Stimulated activated CD4-positive, alpha-beta T cell treated with anti-CD3 and anti-CD28 coated beads, Interleukin-1b, Interleukin-23, amount 100 ng/mL, for 24 hours (primary cell): Measurements from ENCODE around the gene E2F8.
A peak's percentile ranks its signal among the peaks of the same experiment; 100 is the strongest.

Source experiments
- DNase-seq, 4 experiments: peaks; one replicate each; pipeline ENCODE4 v3.0.0-alpha.2; 2020; ENCODE audit warnings: low read depth in 4 of 4, low spot score in 1 of 4

Gene E2F8

DNA sequence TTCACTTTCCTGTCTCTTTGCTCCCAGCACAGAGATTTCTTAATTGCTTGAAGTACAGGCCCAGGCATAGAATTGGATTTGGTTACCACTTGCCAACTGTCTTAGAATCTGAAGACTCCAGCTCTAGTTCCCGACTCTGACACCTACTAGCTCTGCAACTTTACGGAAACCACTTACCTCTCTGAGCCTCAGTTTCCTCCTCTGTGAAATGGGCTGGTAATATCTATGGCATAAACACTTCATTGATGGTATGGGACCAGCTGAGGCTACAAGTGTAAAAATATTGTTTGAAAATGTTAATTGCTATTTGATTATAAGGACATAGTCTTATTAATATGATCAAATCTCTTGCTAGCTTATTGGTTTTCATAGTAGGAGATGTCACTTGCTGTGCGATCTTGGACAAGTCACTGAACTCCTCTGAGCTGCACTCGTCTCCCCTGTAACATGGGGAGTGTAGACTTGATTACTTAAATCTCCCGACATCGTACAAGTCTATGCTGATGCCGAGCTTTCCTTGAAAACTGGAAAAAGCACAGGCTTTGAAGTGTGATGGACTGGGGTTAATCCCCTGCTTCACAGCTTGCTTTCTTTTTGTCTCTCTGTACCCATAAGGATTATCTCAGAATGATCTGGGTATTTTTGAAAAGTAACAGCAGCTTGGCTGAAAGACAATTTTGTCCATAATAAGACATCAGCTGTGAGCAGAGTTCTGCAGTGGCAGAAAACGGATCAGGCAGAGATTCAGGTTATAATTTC is 11.8 kb upstream of the E2F8 start:
- no peak for DNase-seq

DNA sequence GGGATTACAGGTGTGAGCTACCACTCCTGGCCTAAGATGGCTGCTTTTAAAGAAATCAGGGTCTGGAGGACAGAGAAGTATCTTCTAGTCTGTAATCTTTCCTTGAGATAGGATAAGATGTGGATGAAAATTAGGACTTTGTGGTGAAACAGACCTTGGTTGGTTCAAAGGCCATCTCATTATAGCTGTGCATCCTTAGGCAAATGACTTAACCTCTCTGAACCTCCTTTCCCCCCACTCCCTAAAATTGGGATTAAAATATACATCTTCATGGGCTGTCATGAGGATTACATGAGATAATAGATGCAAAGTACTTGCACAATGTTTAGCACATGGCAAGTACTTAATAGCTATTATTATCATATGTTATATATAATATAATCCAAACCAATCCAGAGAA is 10.8 kb upstream of the E2F8 start:
- no peak for DNase-seq

DNA sequence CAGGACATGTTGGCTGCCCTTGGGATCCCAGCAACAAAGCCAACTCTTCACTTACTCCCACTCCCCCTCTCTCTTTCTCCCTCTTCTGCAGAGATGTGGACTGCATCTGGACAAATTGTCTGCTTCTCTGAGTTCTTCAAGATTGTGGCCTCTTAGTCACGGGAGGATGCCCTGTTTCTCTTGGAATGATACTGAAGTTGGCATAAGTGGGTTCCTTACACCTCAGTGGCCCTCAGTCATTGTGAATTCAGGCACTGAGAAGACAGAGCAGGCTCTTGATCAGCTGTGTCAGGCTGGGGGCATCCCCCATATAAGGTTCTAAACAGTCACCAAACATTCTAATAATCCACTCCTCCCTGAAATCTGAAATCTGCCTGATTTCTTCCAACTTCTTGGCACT is 6.1 kb upstream of the E2F8 start:
- no peak for DNase-seq

DNA sequence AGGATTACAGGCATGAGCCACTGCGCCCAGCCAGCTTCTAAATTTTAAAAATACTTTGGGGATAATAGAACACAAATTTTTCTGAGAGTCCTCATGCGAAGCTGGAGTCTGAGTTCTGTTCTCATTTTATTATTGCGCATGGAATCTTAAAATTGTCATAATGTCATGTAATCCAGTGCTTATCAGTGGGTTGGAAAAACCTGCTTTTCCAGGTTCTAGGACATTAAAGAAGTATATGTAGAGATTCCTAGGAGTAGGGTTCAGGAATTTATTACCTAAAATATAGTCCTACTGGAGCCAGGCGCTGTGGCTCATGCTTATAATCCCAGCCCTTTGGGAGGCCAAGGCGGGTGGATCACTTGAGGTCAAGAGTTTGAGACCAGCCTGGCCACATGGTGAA is 4.6 kb upstream of the E2F8 start:
- DNase-seq: no peak

DNA sequence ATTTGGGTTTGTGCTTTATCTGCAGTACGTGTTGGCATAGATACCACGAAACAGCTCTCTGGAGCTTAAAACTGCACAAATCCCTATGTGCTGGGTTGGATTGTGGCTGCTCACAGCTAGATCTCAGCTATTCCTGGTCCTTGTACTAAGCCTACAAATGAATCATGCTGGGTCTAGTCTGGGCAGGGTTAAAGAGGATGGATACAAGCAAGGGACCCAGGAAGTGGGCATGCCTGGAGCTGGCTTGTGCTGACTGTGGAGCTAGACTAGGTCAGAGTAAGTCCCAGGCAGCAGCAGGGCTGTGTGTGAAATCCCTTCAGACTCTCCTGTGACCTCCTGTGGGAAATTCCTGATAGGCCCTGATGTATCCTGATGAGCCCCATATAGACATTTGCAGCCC is 3.9 kb upstream of the E2F8 start:
- DNase-seq: no peak

DNA sequence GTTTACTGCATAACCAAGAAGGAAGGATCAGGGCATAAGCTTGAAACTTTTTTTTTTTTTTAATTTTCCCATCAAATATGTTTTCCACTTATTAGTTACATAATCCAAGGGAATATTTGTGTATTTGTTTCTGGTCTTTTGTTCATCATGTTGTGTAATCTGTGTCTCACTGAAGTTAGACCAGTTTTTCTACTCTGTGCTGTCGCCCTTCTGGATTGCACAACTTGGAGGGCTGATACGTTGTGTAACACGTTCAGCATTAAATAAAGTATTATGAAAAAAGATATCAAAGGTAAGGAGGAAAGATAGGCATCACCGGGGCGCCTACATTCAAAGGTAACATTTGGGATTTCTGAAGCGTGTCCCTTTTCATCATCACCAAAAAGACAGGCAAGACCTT is 3.3 kb upstream of the E2F8 start:
- no peak for DNase-seq

DNA sequence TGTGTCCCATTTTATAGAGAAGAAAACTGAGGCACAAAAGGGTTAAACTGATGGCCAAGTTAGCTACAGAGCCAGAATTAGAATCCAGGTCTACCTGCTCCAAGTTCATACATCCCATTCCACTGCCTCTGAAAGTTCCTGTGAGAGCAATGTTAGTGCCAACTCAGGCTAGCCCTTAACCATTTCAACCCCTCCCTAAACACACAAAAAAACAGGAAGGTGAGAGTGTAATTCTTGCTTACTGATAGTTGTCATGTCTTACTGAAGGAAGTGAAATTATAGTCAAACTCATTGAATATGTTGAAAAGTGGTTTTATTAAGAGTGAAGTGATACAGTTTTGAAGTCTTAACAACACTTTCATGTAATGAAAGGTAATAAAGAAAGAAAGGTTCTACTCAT is 2.9 kb upstream of the E2F8 start:
- no peak for DNase-seq

DNA sequence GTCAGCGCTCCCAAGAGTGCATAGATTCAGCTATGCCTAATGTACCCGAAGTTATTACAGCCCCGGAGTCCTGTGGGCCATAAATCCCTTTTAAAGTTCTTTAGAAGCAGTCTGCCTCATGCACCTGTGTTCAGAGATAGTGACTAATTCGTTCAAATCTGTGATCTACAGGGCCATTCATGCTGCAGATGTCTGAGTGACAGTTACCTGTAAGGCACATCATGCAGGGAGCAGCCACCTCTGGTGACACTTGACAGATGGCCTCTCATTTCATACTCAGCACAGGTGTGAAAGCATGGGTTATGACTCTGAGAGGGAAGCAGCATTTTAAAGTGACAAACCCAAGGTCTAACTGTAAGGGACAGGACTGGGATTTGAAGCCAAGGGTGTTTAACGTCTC is 2.4 kb upstream of the E2F8 start:
- DNase-seq: no peak

DNA sequence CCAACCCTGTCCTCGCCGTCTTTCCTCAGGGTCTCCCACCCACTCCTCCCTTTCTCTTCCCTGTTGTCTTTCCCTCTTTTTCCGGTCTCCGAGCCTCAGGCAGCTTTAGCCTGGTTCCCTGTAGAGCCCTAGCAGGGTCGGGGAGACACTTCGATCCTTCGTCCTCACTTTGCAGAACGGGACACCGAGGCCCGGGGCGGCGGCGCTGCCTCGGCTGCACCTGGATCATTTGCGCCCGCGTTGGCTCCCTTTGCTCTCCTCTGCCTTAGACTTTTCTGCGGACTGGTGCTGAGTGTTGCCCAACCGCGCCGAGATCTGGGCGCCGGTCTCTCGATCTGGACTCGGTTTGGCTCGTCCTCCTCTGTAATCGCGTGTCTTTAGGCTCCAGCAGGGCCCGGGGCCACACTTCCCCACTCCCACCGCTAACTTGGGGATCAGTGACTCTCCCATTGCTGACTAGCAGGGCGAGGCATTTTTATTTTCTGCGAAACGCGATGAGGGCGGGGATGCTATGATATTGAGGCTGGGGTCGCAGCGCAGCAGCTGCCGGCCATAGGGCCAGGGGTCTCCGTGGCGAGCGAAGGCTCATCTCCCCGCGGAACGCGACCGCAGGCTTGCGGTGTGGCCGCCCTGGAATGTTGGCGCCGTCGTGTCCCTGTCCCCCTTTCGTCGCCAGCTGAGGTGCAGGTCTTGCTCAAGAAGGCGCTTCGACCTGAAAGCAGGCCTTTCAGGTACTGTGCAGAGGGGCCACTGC is 1.6 kb upstream of the E2F8 start:
- DNase-seq: no peak

DNA sequence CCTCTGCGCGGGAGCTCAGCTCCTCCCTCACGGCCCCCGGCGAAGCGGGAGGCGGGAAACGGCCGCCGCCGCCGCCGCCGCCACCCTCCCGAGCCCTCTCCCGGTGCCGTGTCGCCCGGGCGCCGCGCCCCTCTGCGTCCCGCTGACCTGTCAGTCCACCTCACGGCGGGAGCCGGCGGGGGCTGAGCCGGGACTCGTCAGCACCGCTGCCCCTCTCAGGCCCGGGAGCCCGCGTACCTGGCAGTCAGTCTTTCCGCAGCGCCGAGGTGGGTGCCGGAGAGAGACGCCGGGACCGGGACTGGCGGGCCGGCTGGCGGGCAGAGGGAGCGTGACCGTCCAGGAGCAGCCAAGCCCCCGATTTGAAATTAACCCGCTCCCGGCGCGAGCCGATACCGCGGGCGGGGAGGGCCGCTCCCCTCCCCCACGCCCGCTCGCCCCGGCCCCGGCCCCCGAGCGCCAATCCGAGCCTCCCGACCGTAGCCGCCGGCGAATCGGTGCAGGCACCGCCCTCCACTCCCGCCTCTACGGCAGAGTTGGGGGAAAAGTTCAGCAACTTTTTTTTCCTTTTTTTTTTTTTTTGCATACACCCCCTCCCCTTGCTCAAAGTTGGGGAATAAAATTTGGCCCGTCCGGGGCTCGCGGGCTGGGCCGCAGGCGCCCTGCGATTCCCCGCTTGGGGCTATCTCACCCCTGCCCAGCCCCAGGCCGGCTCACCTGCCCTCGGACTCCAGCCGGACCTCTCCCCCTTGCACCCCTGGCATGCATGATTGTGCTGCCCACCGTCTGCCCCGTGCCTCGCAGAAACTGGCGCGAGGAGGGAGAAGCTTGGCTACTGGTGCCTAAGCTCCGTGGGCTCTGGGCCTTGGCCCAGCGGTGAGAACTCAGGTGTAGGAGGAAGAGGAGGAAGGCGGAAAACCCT is 774 bp upstream of the E2F8 start:
- peak in 2 of 4 experiments; percentile 15 to 61 for DNase-seq

DNA sequence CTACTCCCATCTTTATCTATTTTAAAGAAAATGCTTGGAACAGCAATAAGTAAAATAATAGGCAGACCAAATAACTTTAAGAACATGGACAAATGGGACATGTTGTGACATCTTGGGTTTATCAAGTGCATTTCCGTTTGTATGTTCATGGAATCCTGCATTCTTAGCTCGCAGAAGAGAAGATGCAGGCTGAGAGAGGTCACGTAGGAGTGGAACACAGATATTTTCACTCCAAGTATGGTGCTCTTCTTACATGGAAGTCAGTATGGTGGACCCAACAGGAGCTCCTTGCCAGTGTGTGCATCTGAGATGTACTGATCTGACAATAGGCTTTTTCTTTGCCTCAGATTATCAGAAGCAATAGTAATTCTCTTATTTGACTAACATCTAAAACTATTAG is 1.7 kb downstream of the E2F8 start:
- DNase-seq: no peak

DNA sequence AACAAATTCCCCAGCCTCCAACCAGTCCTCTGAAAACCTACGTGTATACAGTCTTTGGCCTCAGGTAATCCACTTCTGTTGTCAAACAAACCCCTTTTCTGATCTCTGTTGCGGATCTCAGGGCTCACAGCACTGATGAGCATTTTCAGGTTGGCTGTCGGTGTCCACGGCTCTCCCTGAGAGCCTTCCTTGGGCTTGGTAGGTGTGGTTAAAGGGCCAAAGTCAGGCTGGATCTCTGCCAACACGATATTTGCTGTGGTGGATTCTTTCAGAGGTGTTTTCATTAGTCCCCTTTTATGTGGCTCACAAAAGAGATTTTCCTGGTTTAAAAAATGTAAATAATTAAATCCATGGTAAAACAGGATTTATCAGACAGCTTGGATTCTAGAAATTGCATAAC is 2.9 kb downstream of the E2F8 start:
- DNase-seq: no peak

DNA sequence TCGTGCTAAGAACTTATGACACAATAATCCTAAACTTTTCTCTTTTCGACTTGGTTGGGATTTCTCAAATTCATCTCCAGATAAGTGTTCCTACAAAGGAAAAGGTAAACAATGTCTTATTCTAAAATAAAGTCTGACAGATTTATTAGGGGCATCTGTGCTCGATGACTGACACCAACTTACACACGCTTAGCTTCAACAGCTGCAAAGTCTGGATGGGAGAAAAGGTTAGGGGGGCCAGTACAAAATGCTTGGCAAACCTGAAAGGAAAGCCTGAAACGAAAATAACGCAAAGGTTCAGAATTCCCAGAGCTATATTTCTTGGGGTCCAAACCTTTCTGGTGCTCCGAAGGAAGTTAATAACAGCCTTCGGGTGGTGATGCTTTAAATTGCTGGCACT is 3.4 kb downstream of the E2F8 start:
- no peak for DNase-seq

DNA sequence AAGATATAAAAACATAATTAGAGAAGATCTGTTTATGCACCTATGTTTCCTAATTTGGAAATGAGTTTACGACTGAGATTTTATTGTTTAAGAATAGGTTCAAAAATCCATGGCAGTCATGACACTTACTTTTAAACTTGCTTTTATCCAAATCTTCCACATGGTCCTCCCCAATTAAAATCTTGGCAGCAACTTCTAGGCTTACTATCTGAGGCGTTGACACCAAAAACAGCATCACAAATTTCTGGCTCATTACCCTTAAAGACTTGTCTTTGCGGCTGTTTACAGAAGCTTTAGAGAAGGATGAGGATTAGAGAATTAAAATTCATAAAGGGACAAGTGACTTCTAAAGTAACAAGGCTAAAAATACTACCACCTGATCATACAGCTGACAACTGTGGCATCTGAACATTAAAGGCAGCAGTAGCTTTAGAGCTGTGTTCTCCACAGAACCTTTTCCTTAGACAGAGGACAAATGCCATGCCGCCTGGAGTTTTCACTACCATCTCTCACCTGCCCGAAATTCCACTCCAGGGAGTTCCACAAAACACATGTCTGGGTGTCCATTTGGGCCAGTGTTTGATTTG is 6.4 kb downstream of the E2F8 start:
- DNase-seq: no peak

DNA sequence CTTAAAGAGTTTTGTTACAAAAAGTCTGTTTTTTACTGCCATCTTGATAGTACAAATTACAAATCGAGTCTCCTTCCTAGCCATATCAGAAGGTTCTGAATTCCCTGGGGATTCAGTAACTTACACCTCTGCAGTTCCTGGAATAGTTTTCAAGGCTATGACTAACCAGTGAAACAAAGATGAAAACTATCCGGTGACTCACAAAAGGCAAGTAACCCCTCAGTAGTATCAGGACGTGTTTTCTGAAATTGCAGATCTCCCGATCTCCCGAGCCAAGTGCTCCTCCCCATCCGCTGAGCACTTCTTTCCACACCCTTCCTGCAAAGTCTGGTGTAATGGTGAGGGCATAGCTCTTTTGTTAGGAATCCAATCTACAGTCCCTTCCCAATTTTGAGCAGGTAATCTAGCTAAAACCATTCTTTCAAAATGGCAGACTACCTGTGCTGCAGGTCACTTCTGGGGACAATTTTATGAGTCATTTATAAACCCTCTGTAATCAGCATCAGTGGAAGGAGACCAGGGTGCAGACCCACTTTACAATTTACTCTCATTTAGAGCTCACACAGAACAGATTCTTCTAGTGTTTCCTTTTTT is 7.7 kb downstream of the E2F8 start:
- DNase-seq: no peak

DNA sequence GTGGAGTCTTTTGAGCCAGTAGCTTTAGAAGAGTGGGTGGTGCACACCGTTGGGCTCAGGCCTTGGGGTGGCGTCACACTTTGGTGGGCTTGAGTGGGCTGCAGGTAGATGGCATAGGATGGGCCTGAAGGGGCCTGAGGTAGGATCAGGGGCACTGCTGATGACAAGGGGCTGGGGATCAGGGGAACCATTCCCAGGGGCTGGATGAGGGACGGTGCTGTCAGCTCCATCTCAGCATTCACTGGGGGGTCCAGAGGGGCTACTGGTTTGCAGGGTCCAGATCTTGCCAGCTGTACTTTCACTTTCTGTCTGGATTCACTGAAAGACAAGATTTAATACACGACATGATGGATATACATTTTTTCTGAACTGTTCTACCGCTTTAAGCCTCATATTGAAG is 11.1 kb downstream of the E2F8 start:
- DNase-seq: no peak

DNA sequence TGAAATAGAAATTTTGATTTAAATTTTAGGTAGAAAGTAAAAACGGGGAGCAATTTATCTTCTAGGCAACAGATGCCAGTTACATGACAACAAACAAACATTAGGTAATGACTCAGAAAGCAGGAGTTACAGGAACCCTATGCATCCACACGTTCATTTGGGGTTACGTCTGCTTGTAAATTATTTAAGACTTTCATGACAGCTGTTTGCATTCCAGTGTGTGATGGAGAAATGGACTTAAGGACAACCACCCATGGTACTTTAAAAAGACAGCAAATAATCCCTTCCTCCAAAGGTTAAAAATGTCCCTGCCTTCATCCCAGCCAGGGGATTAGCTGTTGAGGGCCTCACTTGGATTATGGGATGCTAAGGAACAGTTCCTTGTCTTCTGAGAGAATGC is 11.8 kb downstream of the E2F8 start:
- no peak for DNase-seq

DNA sequence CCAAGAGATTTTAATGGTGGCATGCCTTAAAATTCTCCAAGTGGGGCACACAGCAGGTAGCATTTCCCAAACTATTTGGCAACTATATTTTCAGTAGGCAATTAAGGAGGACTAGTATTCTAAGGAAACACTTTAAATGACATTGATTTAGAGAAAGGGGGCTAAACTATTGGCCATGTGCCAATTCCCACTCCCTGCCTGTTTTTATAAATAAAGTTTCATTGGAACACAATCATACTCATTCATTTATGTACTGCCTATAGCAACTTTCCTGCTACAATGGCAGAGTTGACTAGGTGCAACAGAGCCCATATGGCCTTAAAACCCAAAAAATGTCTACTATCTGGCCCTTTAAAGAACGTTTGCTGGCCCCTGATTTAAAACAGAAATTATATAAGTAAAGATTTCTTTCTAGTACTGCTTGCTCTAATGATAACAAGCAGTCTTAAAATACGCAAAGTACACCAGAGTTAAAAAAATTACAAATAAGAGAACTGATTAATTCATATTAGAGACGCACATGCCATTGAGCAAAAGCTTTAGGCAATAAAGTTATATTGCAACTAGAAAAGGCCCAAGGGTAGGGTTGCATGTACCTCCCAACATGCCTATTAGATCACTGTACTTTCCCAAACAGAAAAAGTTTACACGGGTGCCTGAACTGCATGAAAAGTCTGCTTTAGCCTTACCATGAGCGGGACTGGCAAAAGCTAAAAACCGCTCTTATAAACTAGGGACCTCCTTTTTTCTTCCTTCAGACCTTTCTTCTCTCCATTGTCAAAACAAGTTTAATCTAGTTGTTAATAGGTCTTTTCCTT is 14.2 kb downstream of the E2F8 start:
- DNase-seq: no peak

DNA sequence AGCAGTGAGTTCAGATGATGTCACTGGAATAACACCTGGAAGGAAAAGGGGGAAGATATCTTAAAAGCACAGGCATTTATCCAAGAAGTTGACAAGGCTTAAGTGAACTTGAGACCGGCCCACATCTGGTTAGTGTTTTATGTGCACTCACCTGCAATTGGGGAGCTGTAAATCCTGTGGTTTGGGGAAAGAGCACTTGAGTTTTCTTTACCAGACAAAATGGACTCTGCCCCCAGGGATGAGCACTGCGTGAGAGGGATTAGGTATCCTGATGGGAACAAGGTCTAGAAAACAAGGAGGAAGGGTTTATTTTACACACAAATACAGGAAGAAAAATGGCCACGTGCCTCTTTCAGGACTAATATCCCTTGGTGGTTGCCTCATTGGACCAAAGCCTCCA is 15.2 kb downstream of the E2F8 start:
- no peak for DNase-seq

DNA sequence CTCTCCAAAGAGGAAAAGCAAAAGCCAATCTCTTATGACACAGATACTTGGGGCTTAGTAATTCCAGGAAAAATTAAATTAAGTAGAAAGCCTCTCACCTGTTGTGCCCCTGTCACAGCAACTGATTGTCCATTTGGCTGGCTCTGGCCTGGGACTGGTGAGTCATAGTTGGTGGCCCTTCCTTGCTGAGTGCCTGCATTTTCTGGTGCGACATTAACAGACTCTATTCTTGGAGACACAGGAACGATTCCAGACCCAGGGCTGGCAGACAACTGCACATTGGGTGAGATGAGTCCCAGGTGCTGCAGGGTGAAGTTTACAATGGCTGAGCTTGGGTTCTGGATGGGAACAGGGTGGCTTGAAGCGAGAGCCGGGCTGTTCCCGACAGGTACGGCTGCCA is 15.6 kb downstream of the E2F8 start:
- no peak for DNase-seq
